Tongue (tissue), 2 donors: ENCODE data around the gene FOXD2. TPM values are rescaled to one million over a fixed set of nuclear protein-coding genes. Genes with fewer than 3 reads are reported as not detected.

Experiments used
- DNase-seq: peaks from one replicate; pipeline ENCODE4 v3.0.0-alpha.2; 2015
- total RNA-seq: library from RNA; depleted of rRNA; stranded (reverse); fragments of >200 nt; gene quantifications from one replicate; pipeline ENCODE4 v1.2.3, GENCODE V29; 2014

FOXD2 gene
- total RNA-seq, 1 donor from 2014 or later = 1.8 TPM

DNA sequence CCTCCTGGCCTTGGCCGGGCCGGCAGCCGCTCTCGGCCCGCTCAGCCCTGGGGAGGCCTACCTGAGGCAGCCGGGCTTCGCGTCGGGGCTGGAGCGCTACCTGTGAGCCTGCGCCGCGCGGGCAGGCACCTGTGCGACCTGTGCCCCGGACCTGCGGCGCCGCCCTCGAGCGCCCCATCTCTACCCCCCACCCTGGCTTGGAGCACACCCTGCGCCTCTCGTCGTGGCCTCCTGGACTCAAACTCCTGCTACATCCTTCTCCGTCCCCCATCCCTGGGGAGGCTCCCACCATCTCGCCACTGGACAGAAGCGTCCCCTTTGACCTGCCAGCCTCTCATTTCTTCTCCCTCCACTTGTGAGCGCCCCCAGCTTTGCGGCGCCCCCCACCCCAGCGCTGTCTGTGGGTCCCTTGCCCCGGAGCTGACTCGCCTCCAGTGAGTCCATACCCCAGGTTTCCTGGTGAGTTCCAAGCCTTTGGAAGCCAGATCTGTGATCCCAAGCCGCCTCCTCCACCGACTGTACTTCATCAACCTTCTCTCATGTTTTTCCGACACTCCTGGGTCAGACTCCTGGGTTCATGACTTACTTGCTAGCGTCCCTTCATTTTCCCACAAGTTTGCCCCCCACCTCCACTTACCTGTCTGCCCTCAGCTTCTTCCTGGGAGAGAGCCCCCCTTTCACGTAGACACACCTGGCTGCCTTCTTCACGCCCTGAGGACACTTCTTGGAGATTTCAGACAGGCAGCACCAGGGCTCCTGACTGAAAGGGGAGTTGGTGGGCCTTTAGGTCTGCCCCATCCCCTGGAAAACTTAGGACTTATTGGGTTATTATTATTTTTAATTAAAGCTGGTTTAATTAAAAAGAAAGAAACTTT is 20.4 kb upstream of the FOXD2 start:
- no peak for DNase-seq

DNA sequence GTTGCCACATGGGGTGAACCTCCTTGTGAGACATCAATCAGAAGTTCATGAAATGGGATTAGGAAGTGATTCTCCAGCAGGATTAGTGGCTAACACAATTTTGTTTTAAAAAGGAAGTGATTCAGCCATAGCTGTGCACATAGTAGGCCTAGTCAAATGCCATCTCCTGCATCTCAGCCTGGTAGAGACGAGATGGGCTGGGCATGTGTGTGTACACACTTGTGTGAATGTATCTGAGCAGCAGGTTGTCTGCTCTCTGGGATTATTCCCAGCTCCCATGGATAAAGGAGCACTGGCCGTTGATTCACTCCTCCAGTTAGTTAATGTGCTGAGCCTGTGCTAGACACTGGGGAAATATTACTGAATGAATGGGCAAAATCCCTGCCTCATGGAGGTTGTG is 19.7 kb upstream of the FOXD2 start:
- DNase-seq = no peak

DNA sequence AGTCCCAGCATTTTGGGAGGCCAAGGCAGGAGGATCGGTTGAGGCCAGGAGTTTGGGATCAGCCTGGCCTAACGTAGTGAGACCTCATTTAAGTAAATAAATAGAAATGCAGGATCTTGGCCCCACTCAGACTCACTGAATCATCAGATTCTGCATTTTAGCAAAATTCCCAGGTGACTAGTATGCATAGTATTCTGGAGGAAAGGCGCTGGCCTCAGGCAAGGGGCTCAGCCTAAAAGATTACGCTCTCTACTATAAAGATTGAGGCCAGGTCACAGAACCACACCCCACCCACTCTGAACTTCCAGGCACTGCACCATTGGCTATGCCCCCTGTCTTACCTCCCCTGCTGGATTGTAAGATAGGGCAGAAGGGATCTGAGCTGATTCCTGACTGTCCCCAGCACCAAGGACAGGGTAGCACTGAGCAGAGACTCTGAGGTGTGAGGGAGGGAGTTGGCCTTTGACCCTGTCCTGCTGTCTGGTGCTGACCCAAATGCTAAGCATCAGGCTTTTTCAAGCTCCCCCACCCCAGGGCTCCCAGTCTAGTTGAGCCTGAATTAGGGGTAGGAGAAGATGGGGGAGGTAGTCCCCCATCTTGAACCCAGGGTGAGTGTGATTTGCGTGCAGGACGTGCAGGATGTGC is 19.0 kb upstream of the FOXD2 start:
- DNase-seq = no peak

DNA sequence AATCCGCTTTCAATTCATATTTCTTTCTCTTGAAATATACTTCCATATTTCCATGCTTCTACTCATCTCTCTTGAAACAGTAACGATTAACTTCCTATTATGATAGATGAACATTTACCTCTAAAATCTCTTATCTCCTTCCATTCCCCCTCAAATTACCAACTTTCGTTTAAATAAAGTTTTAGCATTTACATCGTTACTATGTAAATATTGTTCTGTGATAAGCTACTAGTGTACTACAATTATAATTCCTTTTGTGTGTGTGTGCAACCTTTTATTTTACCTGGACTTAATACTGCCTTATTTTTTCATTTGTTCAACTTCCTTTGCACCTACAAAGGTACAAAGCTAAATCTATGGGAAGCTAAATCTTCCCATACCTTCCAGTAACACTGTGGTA is 17.3 kb upstream of the FOXD2 start:
- no peak for DNase-seq

DNA sequence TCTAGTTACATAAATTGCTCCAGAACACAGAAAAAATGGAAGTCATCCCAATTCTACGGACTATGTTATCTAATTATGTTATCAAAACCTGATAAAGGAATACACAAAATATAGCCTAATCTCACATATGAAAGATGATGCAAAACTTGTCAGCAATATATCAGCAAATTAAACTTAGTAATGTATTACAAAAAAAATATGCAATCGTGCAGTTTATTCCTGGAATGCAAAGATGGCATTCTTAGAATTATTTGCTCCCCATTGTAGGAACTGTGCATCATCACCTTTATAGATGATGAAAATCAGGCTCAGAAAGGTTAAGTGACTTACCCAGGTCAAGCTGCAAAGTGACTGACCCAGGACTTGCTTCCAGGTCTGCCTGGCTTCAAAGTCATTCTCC is 14.0 kb upstream of the FOXD2 start:
- DNase-seq = no peak

DNA sequence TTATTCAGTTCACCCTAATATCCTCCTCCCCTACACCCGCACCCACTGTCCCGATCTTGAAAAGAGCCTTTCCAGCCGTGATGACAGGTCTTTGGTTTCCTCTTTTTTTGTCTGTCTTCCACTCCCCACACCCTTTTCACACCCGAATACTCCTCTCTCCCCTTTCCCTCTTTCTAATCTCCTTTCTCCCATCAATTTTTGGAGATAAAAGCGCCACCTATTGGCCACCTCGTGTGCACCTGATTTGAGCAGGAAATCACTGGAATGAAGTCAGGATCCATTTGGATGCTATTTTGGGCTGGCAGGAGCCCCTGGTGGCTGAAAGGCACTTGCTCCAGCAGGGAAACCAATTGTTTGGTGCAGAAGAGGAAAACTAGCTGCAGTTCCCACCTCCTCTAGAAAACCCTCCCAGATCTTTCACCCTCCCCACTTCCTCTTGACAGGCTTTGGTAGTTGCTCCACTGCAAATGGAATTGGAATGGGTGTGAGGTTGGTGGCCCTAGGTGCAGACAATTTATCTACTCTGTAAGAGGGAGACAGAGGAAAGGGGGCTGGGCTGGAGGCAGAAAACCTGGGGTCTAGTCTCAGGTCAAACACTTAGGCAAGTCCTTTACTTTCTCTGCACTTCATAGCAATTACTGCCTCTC is 13.4 kb upstream of the FOXD2 start:
- peak; percentile 72 for DNase-seq

DNA sequence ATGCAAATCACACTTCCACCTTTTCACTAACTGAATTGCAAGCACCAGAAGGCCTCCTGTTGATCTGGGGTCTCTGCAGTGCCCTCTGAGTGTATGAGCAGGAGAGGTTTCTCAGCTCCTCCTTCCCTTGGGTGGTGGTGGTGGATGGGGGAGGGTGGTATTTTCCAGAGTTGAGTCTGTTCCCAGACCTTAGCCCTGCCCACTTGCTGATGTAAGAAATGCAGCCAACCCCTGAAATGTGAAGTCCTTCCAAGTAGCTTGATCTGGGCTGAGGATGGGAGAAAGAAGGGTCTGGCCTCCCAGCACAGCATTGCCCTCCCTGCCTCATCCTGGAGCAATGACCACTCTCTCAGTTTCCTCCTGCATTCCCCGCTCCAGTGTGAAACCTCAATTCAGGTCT is 6.3 kb upstream of the FOXD2 start:
- no peak for DNase-seq

DNA sequence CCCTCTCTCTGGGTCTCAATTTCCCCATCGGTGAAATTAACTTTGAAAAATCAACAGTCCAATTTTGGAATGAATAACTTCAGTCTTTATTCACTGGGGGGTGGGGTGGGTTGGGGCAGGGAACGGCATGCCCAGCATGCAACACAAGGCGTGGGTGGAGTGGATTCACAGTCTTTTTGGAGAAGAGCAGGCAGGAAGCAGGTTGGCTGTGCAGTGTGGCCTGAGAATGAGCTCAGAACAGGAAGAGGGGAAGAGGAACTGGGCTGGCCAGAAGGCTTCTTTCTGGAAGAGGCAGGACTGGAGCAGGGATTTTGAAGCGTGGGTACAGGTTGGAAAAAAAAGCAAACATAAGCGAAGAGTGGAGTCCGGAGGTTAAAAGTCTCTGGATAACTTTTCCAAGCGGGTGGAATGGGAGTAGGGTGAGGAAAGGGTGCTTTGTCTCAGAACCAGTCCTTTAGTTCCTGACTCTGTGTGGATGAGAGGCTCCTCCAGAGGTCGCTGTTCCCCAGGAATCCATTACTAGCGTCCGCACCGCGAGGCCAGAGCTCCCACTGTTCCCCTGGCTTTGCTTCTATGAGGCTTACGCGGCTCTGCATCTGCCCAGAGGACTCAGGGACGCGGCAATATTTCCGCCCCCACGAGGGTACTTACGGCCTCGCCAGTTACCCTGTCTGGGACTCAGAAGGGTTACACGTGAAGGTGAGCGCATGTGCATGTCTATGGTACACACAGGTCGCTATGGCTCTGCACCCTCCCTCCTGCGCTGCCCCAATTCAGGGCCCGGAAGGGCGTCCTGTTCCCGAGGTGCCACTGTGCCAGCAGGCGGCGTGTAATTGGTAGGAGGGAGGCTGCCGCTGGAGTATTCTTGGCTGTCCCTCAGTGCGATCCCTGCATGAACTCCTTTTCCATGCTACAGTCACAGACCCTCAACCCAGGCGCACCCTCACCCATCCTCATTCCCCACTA is 5.5 kb upstream of the FOXD2 start:
- DNase-seq = peak; percentile 93

DNA sequence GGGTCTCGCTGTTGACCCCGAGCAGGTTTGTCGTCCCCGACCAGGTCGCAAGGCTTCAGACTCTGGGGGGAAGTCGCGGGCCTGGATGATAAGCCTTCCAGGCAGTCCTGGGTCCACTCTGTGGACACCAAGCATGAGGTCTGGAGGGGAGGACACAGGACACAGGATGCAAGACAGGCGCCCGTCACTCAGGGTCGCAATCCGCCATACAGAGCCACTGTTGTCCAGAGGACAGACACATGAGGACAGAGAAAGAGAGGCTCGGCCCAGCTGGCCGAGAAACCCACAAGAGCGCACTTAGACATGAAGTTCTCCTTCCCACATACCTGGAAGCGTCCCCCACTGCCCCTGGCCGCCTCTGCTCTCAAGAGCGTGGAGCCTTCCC is 4.8 kb upstream of the FOXD2 start:
- no peak for DNase-seq

DNA sequence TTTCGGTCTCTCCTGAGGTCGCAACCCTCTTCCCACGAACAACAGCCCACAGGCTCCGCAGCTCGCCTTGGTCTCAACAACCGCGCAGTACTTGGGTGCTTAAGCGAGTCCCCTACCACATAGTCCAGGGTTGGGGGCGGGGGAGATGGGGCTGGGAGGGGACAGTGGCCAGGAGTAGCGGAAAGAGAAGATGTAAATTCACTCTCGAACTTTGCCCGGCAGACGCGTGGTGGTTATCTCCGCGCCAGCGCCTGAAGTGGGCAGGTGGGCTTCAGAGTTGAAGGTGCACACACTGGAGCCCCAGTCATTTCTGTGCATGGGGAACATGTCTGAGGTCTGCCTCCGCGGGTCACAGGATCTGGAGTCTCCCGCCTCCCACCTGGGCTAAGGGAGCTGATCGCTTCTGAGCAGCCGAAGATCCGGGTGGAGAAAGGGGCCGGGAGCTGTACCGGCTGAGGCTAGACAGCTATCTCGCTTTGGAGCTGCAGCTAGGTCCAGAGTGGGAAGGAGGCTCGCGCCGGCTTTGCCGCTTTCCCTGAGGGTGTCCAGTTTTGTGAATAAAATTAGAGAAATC is 4.3 kb upstream of the FOXD2 start:
- no peak for DNase-seq

DNA sequence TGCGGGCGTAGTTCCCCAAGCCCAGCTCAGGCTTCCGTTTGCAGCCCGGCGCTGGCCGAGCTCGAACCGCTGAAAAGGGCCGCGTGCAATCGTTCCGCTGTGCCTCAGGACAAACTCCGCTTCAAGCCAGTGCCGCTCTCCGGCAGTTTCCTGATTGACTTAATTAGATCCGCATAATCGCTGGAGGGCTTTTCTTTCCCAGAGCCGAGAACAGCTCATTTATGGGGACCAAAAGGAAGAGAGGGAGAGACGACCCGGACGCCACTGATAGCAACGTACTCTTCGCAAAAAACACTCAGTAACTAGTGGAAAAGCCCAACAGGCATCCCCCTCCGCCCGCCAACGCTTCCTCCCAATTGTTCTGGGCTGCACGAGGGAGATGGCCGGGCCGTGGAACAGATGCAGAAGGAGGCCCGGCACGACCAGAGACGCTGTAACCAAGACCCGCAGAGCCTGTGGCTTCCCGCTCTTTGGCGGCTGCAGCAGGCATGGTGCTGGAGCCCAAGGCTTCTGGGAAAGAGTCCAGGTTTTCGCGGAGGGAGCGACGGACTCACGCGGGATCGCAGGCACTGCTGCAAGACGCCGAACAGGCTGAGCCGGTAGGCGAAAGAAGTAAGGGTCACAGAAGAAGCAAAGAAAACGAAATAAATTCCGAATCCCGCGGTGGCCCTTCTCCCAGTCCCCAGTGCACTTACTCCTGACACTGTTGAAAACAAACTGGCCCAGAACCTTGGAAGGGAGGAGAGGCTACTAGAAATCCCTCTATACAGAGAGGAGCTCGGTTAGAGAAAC is 3.6 kb upstream of the FOXD2 start:
- DNase-seq = peak; percentile 73

DNA sequence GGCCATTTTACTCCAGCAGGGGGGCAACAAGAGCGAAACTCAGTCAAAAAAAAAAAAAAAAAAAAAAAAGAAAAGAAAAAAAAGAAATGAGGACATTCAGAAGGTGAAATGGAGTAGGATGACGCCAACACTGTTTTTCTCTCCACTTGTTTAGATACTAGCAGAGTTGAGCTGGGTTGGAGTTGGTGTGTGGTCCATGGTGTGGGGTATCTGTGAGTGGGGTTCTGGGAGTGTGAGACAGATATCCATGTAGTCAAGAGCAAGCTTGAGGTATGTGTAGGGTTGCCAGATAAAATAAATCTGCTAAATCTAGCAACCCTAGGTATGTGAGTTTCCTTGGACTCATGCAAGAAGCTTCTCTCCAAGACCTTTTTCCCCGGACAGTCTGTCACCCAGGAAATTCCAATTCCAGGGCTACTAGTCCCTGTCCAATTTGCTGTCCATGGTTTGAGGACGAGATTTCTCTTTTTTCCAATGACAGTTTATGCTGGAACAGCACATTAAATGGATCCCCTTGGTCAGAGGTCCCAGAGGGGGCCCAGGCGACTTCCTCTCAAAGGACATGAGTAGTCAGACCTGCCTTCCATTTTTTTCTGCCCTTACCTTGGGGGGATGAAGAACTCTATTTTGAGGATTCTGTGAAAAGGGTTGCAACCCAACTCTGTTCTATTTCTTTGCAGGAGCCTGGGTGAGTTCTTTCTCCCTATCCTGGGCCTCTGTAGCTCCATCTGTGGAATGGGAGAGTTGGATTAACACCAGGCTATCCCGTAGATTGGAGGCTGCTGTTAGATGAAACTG is 2.1 kb upstream of the FOXD2 start:
- DNase-seq = no peak

DNA sequence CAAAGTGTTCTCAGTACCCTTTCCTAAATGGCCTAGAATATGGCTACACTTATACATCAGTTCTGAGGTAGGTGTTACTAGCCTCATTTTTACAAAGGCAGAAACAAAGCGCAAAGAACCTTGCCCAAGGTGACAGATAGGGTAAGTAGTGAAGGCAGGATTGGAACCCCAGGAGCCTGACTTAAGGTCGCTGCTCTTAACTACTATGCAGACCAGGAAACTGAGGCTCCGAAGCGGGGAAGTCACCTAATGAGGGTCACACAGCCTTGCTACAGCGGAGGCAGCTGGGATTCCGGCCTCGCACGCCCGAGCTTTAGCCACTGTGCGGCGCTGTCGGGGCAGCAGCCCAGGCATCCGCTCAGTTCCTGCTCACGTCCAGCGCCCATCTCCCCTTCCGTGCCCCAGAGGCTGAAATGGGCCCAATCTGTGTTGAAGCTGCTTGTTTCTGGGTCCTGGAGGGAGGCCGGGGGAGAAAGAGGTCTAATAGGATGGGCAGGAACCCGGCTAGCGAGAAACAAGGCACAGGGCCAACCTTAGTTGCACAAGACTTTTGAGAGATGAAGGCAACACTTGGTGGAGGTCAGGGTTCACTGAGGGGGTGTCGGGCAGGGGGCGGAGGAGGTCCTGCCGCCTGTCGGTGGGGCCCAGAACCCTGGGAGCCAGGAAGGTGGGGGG is 1.4 kb upstream of the FOXD2 start:
- DNase-seq = peak; percentile 85

DNA sequence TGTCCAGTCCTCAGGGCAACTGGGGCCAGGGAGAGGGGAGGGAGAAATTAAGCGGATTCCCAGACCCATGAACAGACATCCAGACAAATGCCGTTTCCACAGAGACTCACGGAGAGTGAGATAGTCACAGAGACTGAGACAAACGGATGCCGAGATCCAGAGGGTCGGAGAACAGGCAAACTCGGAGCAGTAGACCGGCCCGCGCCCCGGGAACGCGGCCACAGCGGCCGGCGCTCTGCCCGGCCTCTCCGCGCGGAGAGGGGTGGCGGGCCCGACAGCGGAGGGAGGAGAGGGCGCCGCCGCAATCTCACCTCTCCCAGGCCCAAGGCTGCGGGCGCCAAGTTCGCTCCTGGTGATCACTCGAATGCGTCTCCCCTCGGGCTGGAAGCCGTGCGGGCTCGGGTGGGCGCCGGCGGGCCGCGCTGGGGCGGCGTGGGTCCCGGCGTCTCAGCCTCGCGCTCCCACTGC is 831 bp upstream of the FOXD2 start:
- no peak for DNase-seq

DNA sequence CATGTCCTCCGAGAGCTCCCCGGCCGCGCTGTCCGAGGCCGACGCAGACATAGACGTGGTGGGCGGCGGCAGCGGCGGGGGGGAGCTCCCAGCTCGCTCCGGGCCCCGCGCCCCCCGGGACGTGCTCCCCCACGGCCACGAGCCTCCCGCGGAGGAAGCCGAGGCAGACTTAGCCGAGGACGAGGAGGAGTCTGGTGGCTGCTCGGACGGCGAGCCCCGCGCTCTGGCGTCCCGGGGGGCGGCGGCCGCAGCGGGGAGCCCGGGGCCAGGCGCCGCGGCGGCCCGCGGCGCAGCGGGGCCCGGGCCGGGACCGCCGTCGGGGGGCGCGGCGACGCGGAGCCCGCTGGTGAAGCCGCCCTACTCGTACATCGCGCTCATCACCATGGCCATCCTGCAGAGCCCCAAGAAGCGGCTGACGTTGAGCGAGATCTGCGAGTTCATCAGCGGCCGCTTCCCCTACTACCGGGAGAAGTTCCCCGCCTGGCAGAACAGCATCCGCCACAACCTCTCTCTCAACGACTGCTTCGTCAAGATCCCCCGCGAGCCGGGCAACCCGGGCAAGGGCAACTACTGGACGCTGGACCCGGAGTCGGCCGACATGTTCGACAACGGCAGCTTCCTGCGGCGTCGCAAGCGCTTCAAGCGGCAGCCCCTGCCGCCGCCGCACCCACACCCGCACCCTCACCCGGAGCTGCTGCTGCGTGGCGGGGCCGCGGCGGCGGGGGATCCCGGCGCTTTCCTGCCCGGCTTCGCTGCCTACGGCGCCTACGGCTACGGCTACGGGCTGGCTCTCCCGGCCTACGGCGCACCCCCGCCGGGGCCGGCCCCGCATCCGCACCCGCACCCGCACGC is 547 bp downstream of the FOXD2 start:
- no peak for DNase-seq

DNA sequence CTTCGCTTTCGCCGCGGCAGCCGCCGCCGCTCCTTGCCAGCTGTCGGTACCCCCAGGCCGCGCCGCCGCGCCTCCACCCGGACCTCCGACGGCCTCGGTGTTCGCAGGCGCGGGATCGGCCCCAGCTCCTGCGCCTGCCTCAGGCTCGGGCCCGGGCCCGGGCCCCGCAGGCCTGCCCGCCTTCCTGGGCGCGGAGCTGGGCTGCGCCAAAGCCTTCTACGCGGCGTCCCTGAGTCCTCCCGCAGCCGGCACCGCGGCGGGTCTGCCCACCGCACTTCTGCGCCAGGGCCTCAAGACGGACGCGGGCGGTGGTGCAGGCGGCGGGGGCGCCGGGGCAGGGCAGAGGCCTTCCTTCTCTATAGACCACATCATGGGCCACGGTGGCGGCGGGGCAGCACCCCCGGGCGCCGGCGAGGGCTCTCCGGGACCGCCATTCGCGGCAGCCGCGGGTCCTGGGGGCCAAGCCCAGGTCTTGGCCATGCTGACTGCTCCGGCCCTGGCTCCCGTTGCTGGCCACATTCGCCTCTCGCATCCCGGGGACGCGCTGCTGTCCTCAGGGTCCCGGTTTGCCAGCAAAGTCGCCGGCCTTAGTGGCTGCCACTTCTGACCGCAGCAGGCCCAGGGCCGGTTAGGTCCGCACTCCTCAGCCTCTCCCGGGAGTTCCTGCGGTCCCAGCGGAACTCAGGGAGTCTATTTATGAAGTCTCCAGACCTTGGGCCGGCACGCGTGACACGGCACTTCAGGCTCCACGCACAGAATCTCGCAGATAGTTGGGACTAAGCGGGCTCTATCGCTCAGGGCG is 1.4 kb downstream of the FOXD2 start:
- DNase-seq = no peak

DNA sequence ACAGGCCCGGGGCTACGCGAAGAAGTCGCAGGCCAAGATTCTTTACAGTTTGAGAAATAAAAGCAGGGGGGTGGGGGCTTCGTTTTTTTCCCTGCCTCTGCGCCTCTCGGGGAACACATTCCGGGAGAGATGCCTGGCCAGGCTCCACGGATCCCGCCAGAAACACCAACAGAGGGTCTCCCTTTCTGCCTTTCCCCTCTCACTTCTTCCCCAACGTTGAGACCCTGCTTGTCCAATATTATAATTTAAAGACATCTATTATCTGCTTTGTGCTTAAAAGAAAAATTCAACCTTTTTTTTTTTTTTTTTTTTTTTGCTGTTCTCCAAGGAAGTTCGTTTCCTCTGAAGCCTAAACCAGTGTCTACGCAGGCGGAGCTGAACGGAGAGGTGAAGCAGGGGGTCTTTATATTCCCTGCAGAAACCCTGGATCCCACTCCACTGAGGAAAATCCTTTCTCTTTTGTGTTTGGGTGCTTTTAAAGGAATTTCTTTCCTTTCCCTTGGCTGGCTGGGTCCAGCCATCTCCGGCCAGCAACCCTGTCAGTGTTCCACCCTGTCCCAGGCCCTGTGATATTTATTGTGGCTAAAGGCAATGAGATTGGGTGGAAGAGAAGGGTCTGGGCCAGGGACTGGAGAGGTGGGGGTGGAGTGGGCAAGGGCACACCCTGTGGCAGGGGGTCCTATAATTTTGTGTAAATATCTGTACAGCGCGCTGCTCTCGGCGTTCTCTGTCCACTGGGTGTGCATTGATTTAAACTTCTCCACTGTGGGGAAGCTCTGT is 2.2 kb downstream of the FOXD2 start:
- DNase-seq = no peak
